ENCODE data around the gene ABCC8. TPM values are rescaled to one million over a fixed set of nuclear protein-coding genes. Genes with fewer than 3 reads are reported as not detected.

Gene ABCC8
- total and polyA plus RNA-seq, 10 of the 15 experiments (the other 5 are each of a cell fraction or from before 2014, with no cell fraction given) = not detected

- TF ChIP-seq ZBTB40 (IDR thresholded peaks at IDR 0.05; ENCODE audit: borderline replicate concordance) = peak; percentile 31; the same call in 1 of the 2 replicates
- TF ChIP-seq POLR2AphosphoS2 (IDR thresholded peaks at IDR 0.05; ENCODE audit: low read depth, low read length) = no peak
- TF ChIP-seq E2F8 (IDR thresholded peaks at IDR 0.05; ENCODE audit: low read depth, partially characterized antibody) = no peak
- no peak for TF ChIP-seq PAX5 (IDR thresholded peaks at IDR 0.05; ENCODE audit: borderline replicate concordance, low read depth, low read length)
- TF ChIP-seq PAX8 (IDR thresholded peaks at IDR 0.05) = no peak
- TF ChIP-seq TCF3 (IDR thresholded peaks at IDR 0.05; ENCODE audit: borderline replicate concordance, insufficient read depth, low read depth, low read length) = no peak
- TF ChIP-seq SRF (IDR thresholded peaks at IDR 0.05; ENCODE audit: low read depth in 2 of 2, low read length in 2 of 2) = no peak
- TF ChIP-seq HDGF (IDR thresholded peaks at IDR 0.05) = no peak
- TF ChIP-seq SREBF2 (IDR thresholded peaks at IDR 0.05; ENCODE audit: low read length) = no peak
- TF ChIP-seq ELK1 (IDR thresholded peaks at IDR 0.05; ENCODE audit: low read depth, low read length) = no peak
- TF ChIP-seq ZNF592 (IDR thresholded peaks at IDR 0.05) = no peak
- TF ChIP-seq MTA2 (IDR thresholded peaks at IDR 0.05; ENCODE audit: low read depth) = no peak
- TF ChIP-seq BCL3 (IDR thresholded peaks at IDR 0.05; ENCODE audit: borderline replicate concordance, insufficient read depth, low read depth, low read length, poor library complexity, severe bottlenecking) = no peak
- no peak for TF ChIP-seq SMARCA5 (IDR thresholded peaks at IDR 0.05)
- TF ChIP-seq CHD1 (IDR thresholded peaks at IDR 0.05; ENCODE audit: low read depth, low read length) = no peak
- no peak; the same call in 1 of the 2 replicates for TF ChIP-seq NR2F1 (conservative IDR thresholded peaks at IDR 0.05)
- no peak for TF ChIP-seq RELA (IDR thresholded peaks at IDR 0.05; ENCODE audit: borderline replicate concordance, partially characterized antibody)
- no peak for TF ChIP-seq ZNF217 (IDR thresholded peaks at IDR 0.05)
Observed at GRCh38 chr11:17354601-17354991, 122.0 kb downstream of the ABCC8 start (continued).
